MCF 10A (cell line): ENCODE data around the gene ACAP1. TPM values are rescaled to one million over a fixed set of nuclear protein-coding genes. Genes with fewer than 3 reads are reported as not detected.

Source experiments
- BruUV-seq: library from RNA; stranded (reverse); fragments of 400-500 nt; replicated peaks from 2 replicates; lab custom pipeline; 2021; lab: Mats Ljungman, UMichigan
- CTCF ChIA-PET: fragments of 300-600 bp; sonication (Branson Sonifier 250); formaldehyde crosslinking; extraction: SDS; loops from one replicate; lab custom pipeline; 2021; ENCODE audit warnings: antibody characterized with exemption, inconsistent platforms; lab: Yijun Ruan, JAX
- POLR2A ChIA-PET: fragments of 300-600, 350-650 bp; sonication (Branson Sonifier 250); formaldehyde crosslinking; extraction: SDS; loops from one replicate; lab custom pipeline; 2020; ENCODE audit warnings: antibody characterized with exemption, inconsistent platforms; lab: Yijun Ruan, JAX
- DNase-seq: peaks from one replicate; pipeline ENCODE4 v3.0.0-alpha.2; 2018; ENCODE audit not compliant: unreplicated experiment
- H3K27ac Mint-ChIP-seq: one replicate; pipeline ENCODE4 v1.8.0; 2022; ENCODE audit warnings: mild to moderate bottlenecking, low read depth, mixed read lengths; ENCODE audit not compliant: unreplicated experiment
- H3K27me3 Mint-ChIP-seq: one replicate; pipeline ENCODE4 v1.8.0; 2022; ENCODE audit warnings: mixed read lengths; ENCODE audit not compliant: insufficient read depth, unreplicated experiment
- H3K36me3 Mint-ChIP-seq: one replicate; pipeline ENCODE4 v1.8.0; 2022; ENCODE audit warnings: mild to moderate bottlenecking, moderate library complexity, mixed read lengths; ENCODE audit not compliant: insufficient read depth, unreplicated experiment
- H3K4me1 Mint-ChIP-seq: one replicate; pipeline ENCODE4 v1.8.0; 2022; ENCODE audit warnings: mixed read lengths; ENCODE audit not compliant: insufficient read depth, unreplicated experiment
- H3K4me3 Mint-ChIP-seq: one replicate; pipeline ENCODE4 v1.8.0; 2022; ENCODE audit warnings: mild to moderate bottlenecking, moderate library complexity, mixed read lengths; ENCODE audit not compliant: unreplicated experiment
- H3K9me3 Mint-ChIP-seq: one replicate; pipeline ENCODE4 v1.8.0; 2022; ENCODE audit warnings: mixed read lengths; ENCODE audit not compliant: unreplicated experiment
- intact Hi-C: fragments of 100-400 bp; cut with micrococcal nuclease; formaldehyde crosslinking; loops from 2 replicates; pipeline ENCODE4 v1.14.1; 2022
- total RNA-seq: library from RNA; stranded (reverse); gene quantifications from 2 replicates; pipeline ENCODE4 v1.2.3, GENCODE V29; 2022
- TF ChIP-seq, protein P1 (sequence below): fragments of 200-600 bp; IDR thresholded peaks from one replicate; pipeline ENCODE4 v1.8.0; 2022; ENCODE audit warnings: antibody characterized with exemption, mild to moderate bottlenecking; ENCODE audit not compliant: unreplicated experiment

Gene ACAP1
- total RNA-seq, 1 experiment from 2014 or later, result 4.9 TPM

DNA sequence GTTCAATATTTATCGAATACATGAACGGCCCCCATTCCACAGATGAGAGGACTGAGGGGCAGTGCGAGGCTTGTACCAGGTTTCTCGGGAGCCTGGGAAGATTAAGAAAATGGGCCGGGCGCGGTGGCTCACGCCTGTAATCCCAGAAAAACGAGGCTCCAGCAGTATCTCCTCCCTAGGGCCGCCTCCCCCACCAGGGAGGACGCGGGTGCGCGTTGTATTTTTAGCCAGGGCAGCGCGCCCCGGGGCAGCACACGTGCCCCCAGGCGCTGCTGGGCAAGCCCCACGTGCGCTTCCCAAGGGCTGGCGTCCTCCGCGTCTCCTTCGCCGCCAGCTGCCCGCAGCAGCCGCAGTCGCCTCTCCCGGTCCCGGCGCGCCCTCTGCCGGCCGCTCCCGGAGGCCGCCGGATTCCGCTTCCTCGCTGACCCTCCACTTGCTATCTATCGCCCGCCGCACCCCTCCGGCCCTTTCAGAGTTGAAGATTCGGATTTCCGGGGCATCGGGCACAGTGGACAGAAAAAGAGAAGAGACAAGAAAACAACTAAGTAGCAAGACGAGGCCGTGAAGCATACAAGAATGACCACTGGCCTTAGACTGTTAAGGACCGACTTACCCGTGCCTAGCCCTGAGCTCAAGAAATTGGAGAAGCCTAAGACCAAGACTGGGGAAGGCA, 40.0 kb upstream of the ACAP1 start:
- no TSS peak for BruUV-seq
- Mint-ChIP-seq H3K4me3 (no peak overlapping the region), H3K4me1 (peaks cover 17% of the 10 kb centered on the region), H3K27me3 (no peaks in the 10 kb centered on the region), H3K9me3 (no peaks in the 10 kb centered on the region), H3K27ac (no peak overlapping the region), H3K36me3 (peaks cover 10% of the 10 kb centered on the region)
- TF ChIP-seq, protein P1, sequence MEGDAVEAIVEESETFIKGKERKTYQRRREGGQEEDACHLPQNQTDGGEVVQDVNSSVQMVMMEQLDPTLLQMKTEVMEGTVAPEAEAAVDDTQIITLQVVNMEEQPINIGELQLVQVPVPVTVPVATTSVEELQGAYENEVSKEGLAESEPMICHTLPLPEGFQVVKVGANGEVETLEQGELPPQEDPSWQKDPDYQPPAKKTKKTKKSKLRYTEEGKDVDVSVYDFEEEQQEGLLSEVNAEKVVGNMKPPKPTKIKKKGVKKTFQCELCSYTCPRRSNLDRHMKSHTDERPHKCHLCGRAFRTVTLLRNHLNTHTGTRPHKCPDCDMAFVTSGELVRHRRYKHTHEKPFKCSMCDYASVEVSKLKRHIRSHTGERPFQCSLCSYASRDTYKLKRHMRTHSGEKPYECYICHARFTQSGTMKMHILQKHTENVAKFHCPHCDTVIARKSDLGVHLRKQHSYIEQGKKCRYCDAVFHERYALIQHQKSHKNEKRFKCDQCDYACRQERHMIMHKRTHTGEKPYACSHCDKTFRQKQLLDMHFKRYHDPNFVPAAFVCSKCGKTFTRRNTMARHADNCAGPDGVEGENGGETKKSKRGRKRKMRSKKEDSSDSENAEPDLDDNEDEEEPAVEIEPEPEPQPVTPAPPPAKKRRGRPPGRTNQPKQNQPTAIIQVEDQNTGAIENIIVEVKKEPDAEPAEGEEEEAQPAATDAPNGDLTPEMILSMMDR, result peak; percentile 91
- CTCF ChIA-PET, result interaction anchor here (0.6 to 2.9 kb wide), 28 partner anchors 9 to 375 kb away, joined by 3 to 65 read pairs (median 4); partner anchors contain the start of genes ACAP1, GABARAP, GPS2 and SLC2A4
- POLR2A ChIA-PET, result interaction anchor here (0.6 to 2.1 kb wide), 10 partner anchors 11 to 1914 kb away, joined by 3 to 37 read pairs (median 3); partner anchors contain the start of genes GABARAP and SLC2A4
- intact Hi-C loops, result loop anchor here (1.0 to 5.0 kb wide), 3 partner anchors 16 to 249 kb away; no protein-coding TSS in a partner anchor
- peak; percentile 73 for DNase-seq

- H3K4me1 Mint-ChIP-seq, result no peaks in the 10 kb centered on the region
- intact Hi-C loops, result no loop called here
- no peaks in the 10 kb centered on the region for H3K9me3 Mint-ChIP-seq
- H3K4me3 Mint-ChIP-seq, result no peak overlapping the region
- H3K27ac Mint-ChIP-seq, result no peak overlapping the region
- H3K36me3 Mint-ChIP-seq, result peaks cover 19% of the 10 kb centered on the region
- no TSS peak for BruUV-seq
- ChIA-PET POLR2A (interaction anchor here (0.6 to 1.5 kb wide), 4 partner anchors 12 to 310 kb away, joined by 3 to 4 read pairs (median 4); no protein-coding TSS in a partner anchor), CTCF (no interaction called here)
- DNase-seq, result no peak
- TF ChIP-seq, protein P1, result no peak
- H3K27me3 Mint-ChIP-seq, result no peaks in the 10 kb centered on the region
These were observed 32.1 kb upstream of the ACAP1 start for GRCh38 chr17:7304179-7304578.

DNA sequence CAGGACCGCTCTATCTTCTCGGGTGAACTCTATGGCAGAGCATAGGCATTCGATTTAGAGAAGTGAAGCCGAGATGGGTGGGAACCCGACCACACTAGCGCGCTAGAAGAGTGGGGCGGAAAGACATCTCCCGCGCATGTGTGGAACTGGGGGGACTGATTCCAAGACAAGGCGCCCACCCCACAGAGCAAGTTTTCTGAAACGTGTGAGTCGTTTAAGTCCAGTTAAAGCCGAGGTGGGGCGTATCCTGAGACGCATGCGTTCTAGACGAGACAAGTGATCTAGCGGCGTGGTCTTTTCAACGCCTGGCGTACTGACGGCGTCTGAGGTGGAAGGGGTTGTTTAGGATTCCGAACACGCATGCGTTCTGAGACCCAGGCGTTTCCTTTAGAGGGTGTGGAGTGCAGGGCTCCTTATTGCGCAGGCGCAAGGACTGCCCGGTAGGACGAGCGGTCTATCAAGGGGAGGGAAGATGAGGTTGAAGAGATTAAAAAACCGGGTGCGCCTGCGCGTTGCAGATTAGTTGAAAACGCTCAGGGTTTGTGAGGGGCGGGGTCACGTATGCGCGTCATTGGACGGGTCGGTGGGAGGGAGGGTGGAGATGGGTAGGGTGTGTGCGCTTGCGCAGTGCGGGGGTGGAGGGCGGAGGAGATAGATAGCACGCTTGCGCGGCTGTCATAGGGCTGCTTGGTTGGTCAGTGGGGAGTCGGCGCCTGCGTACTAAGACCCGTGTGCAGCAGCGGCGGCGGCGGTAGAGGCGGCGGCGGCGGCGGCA, 29.2 kb upstream of the ACAP1 start, which contains the start of gene EIF5A:
EIF5A (plus strand) TSS at position 718 of the 775 bp plus-strand sequence. CDS start 2,008 bp downstream, outside the sequence.
- peak within 1 kb of the TSS; percentile 90 for H3K27ac Mint-ChIP-seq
- no peaks in the 10 kb centered on the region for H3K9me3 Mint-ChIP-seq
- H3K4me3 Mint-ChIP-seq, result peak within 1 kb of the TSS; percentile 88
- CTCF ChIA-PET, result no interaction called here
- TF ChIP-seq, protein P1, result no peak
- intact Hi-C loops, result no loop called here
- no TSS peak for BruUV-seq
- POLR2A ChIA-PET, result interaction anchor here (0.6 to 0.7 kb wide), 3 partner anchors 22 to 363 kb away, joined by 3 read pairs; no protein-coding TSS in a partner anchor
- H3K27me3 Mint-ChIP-seq, result no peaks in the 10 kb centered on the region
- H3K4me1 Mint-ChIP-seq, result peaks cover 24% of the 10 kb centered on the region
- H3K36me3 Mint-ChIP-seq, result peaks cover 48% of the 10 kb centered on the region
- DNase-seq, result peak; percentile 100
